Fibroblast of mammary gland (primary cell): ENCODE results near the gene ZNF644.

Source experiments
- DNase-seq: peaks from one replicate; pipeline ENCODE4 v3.0.0-alpha.2; 2010; ENCODE audit warnings: low read depth
- H3K4me3 ChIP-seq: 2 replicates; pipeline ENCODE4 v1.5.1; 2011; ENCODE audit warnings: low read depth, mild to moderate bottlenecking, low read length, moderate library complexity; ENCODE audit not compliant: control insufficient read depth
- CTCF ChIP-seq: conservative IDR thresholded peaks from 2 replicates; pipeline ENCODE4 v1.5.1; 2011; ENCODE audit warnings: low read depth, low read length, inconsistent platforms; ENCODE audit not compliant: control insufficient read depth, insufficient read depth

ZNF644 gene

GRCh38 chr1:90969241-90969640, 52.6 kb downstream of the ZNF644 start:
- no peak for DNase-seq
- H3K4me3 ChIP-seq: no peak overlapping the region
- TF ChIP-seq CTCF: no peak

- peak; percentile 39 for TF ChIP-seq CTCF
These were observed 57.3 kb downstream of the ZNF644 start for GRCh38 chr1:90964444-90965035.

GRCh38 chr1:90963651-90964050, 58.2 kb downstream of the ZNF644 start:
- no peak for TF ChIP-seq CTCF
- peak; percentile 5 for DNase-seq
- H3K4me3 ChIP-seq: no peak overlapping the region

More at GRCh38 chr1:90964444-90965035, 57.3 kb downstream of the ZNF644 start:
- peak; percentile 29 for DNase-seq
- no peak overlapping the region for H3K4me3 ChIP-seq

- DNase-seq: no peak
- no peak overlapping the region for H3K4me3 ChIP-seq
- TF ChIP-seq CTCF: no peak
These were observed 58.6 kb downstream of the ZNF644 start for GRCh38 chr1:90963236-90963635.

- H3K4me3 ChIP-seq: no peak overlapping the region
- DNase-seq: peak; percentile 35
- TF ChIP-seq CTCF: no peak
These were observed 62.3 kb downstream of the ZNF644 start for GRCh38 chr1:90959352-90960206.

- no peak overlapping the region for H3K4me3 ChIP-seq
- DNase-seq: no peak
- no peak for TF ChIP-seq CTCF
These were observed 64.3 kb downstream of the ZNF644 start for GRCh38 chr1:90957497-90957896.
